HUES64 (cell line): Measurements from ENCODE around the gene NYAP1.
A peak's percentile ranks its signal among the peaks of the same experiment; 100 is the strongest.
"Not testable (repeated sequence)": the region's sequence is repeated elsewhere in the genome, so short reads cannot be mapped to it uniquely, and the experiment has no call there.

Experiments
- H3K27ac ChIP-seq: 2 replicates; pipeline ENCODE4 v1.7.0; 2013; ENCODE audit warnings: low read depth, low read length, inconsistent platforms
- H3K27me3 ChIP-seq: 2 replicates; pipeline ENCODE4 v1.6.1; 2013; ENCODE audit warnings: mild to moderate bottlenecking, low read length; ENCODE audit not compliant: insufficient read depth
- H3K36me3 ChIP-seq: 2 replicates; pipeline ENCODE4 v1.6.1; 2013; ENCODE audit warnings: mild to moderate bottlenecking, low read length; ENCODE audit not compliant: insufficient read depth
- H3K4me1 ChIP-seq: 2 replicates; pipeline ENCODE4 v1.6.1; 2013; ENCODE audit warnings: mild to moderate bottlenecking, low read length, moderate library complexity; ENCODE audit not compliant: insufficient read depth
- H3K4me3 ChIP-seq: 2 replicates; pipeline ENCODE4 v1.5.1; 2013; ENCODE audit warnings: mild to moderate bottlenecking, low read length, moderate library complexity
- H3K9ac ChIP-seq: 2 replicates; pipeline ENCODE4 v1.6.1; 2013; ENCODE audit warnings: mild to moderate bottlenecking, low read depth, low read length
- H3K9me3 ChIP-seq: 2 replicates; pipeline ENCODE4 v1.6.1; 2013; ENCODE audit warnings: low read depth, low read length; ENCODE audit not compliant: insufficient read depth
- WGBS: fragments of 150-250, 120-280 bp; methylation state at CpG from one replicate; pipeline ENCODE4 v1.1.7; 2013; ENCODE audit warnings: missing lambda C conversion rate; 5-methylcytosine and 5-hydroxymethylcytosine counted together

The NYAP1 gene

GRCh38 chr7:100539436-100540006 lies 55.8 kb downstream of the NYAP1 start:
- no peaks in the 10 kb centered on the region for H3K36me3 ChIP-seq
- H3K9ac ChIP-seq: no peak overlapping the region
- H3K4me1 ChIP-seq: peaks cover 27% of the 10 kb centered on the region
- WGBS: under 1% methylated on average over 44 of the region's 44 CpGs
- peak overlapping the region; percentile 62 for H3K4me3 ChIP-seq
- H3K9me3 ChIP-seq: no peaks in the 10 kb centered on the region
- no peak overlapping the region for H3K27ac ChIP-seq
- H3K27me3 ChIP-seq: peaks cover 9% of the 10 kb centered on the region

GRCh38 chr7:100540073-100540723 lies 56.5 kb downstream of the NYAP1 start:
- Histone ChIP-seq H3K9me3 (no peaks in the 10 kb centered on the region), H3K27me3 (peaks cover 9% of the 10 kb centered on the region), H3K36me3 (no peaks in the 10 kb centered on the region), H3K9ac (no peak overlapping the region), H3K27ac (no peak overlapping the region), H3K4me1 (peaks cover 33% of the 10 kb centered on the region), H3K4me3 (peak overlapping the region; percentile 62)
- 40% methylated on average over 6 of the region's 6 CpGs for WGBS

- H3K36me3 ChIP-seq, H3K4me3 ChIP-seq, H3K9me3 ChIP-seq, H3K9ac ChIP-seq, H3K27me3 ChIP-seq, H3K27ac ChIP-seq: not testable (repeated sequence)
- 83% methylated on average over 7 of the region's 7 CpGs for WGBS
- peaks cover 44% of the 10 kb centered on the region for H3K4me1 ChIP-seq
Measured at GRCh38 chr7:100541309-100541708, 57.6 kb downstream of the NYAP1 start.

- Histone ChIP-seq H3K36me3 (no peaks in the 10 kb centered on the region), H3K27me3 (peaks cover 9% of the 10 kb centered on the region), H3K27ac (no peak overlapping the region), H3K4me3 (no peak overlapping the region), H3K4me1 (peaks cover 54% of the 10 kb centered on the region), H3K9me3 (no peaks in the 10 kb centered on the region), H3K9ac (no peak overlapping the region)
- no CpG with 5 or more reads among the region's 1 CpG for WGBS
Measured at GRCh38 chr7:100543586-100543985, 59.9 kb downstream of the NYAP1 start.

- H3K4me3 ChIP-seq: no peak overlapping the region
- no peaks in the 10 kb centered on the region for H3K9me3 ChIP-seq
- H3K27me3 ChIP-seq: peaks cover 9% of the 10 kb centered on the region
- no peak overlapping the region for H3K27ac ChIP-seq
- H3K36me3 ChIP-seq: peaks cover 4% of the 10 kb centered on the region; the same call in 1 of the 2 replicates
- 53% methylated on average over 4 of the region's 5 CpGs for WGBS
- peaks cover 54% of the 10 kb centered on the region for H3K4me1 ChIP-seq
- no peak overlapping the region for H3K9ac ChIP-seq
Measured at GRCh38 chr7:100544386-100544785, 60.7 kb downstream of the NYAP1 start.
